ENCODE results near the gene RNGTT.
"Not testable (repeated sequence)": the region's sequence is repeated elsewhere in the genome, so short reads cannot be mapped to it uniquely, and the experiment has no call there.

The RNGTT gene
- total RNA-seq, result 24.8 to 62.1 (median 46.5) reads per million in 18 experiments

GRCh38 chr6:88963139-88964090 is at the start of gene RNGTT:
Gene RNGTT (minus strand): TSS chr6:88963618. CDS start chr6:88963409, 209 bp downstream.
- peak; percentile 98 to 99 for DNase-seq

GRCh38 chr6:89011436-89011835 is 48.0 kb upstream of the RNGTT start:
- no peak for DNase-seq

GRCh38 chr6:89010825-89011224 is 47.4 kb upstream of the RNGTT start:
- DNase-seq, result no peak

GRCh38 chr6:89009624-89010059 is 46.2 kb upstream of the RNGTT start:
- peak; percentile 81 to 90 for DNase-seq

- DNase-seq, result no peak
Observed at GRCh38 chr6:89008815-89009374, 45.5 kb upstream of the RNGTT start.

GRCh38 chr6:89008001-89008814 is 44.8 kb upstream of the RNGTT start:
- peak; percentile 14 to 21 for DNase-seq

- peak; percentile 29 to 41 for DNase-seq
Observed at GRCh38 chr6:89007209-89008000, 44.0 kb upstream of the RNGTT start.

DNA sequence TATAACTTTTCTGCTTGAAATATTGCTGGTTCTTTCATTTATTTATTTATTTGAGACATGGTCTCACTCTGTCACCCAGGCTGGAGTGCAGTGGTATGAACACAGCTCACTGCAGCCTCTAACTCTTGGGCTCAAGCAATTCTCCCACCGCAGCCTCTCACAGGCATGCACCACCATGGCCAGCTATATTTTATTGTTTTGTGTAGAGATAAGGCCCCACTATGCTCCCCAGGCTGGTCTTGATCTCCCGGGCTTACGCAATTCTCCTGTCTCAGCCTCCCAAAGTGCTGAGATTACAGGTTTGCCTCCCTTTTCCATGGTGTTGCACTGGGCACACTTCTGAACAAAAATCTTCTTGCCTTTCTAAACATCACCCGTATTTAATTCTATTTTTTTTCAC is 39.1 kb upstream of the RNGTT start:
- no peak for DNase-seq

DNA sequence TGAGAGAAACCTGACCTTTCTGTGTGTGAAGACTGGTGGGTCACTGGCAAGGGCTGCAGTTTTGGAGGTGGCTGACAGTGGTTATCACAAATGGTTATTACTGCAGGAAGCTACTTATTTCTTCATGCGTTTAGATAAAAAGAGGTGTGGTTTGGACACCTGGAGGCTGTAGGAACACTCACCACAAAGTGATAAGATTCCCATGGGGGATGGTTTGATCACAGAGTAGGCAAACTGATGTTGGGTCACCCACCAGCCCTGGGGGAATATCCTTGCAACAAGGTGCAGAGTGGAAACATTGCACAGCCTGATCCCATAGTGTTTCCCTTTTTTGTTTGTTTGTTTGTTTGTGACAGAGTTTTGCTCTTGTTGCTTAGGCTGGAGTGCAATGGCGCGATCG is 33.9 kb upstream of the RNGTT start:
- DNase-seq, result no peak

DNA sequence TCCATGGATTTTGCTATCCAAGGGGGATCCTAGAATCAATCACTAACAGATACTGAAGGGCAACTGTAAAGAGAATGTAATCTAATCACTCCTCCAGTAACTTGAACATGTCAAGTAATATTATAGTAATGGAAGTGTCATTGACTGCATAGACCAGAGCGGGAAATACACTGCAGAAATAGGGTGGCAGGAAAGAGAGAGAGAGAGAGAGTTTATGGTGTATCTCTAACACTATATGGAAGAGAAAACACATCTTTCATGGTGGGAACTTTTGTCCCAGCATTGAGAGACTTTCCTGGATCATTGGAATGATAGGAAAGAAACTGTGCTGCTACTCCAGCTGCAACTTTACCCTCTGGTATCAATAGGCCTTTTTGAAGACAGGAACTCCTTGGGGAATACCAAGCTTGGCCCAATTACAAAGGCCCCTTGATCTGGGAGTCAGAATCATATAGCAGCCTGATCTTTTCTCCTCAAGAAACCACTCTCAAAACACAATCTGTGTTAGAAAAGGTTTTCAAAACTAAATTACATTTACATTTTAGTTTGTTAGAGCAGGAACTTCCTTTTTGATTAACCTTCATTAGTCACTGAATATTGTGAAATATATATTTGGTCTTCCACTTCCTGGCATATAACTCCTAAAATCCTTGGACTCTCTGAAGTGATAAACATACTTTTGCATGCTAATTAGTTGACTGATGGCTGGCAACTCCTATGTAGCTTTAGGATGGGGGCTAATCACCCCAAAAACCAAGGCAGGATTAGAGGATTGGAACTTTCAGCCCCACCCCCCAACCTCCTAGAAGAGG is 29.5 kb upstream of the RNGTT start:
- peak in 1 of 2 donors; percentile 47 for DNase-seq

- DNase-seq, result no peak
Observed at GRCh38 chr6:88989215-88989614, 25.8 kb upstream of the RNGTT start.

DNA sequence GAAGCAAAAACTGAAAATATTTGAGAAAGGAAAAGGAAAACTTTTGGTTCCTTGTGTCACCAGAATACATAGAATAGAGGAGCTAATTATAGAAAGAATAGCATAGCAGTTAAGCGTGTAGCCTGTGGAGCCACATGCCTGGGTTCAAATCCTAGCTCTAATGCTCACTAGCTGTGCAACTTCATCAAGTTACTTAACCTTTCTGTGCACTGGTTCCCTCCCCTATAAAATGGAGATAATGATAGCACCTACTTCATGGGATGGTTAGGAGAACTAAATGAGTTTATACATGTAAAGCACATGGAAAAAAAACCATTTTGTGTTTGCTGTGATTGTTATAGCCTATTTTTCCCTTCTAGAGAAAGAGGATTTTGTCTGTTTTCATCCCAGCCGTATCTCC is 24.5 kb upstream of the RNGTT start:
- no peak for DNase-seq

GRCh38 chr6:88985901-88986300 is 22.5 kb upstream of the RNGTT start:
- no peak for DNase-seq

- DNase-seq, result no peak
Observed at GRCh38 chr6:88984606-88985005, 21.2 kb upstream of the RNGTT start.

DNA sequence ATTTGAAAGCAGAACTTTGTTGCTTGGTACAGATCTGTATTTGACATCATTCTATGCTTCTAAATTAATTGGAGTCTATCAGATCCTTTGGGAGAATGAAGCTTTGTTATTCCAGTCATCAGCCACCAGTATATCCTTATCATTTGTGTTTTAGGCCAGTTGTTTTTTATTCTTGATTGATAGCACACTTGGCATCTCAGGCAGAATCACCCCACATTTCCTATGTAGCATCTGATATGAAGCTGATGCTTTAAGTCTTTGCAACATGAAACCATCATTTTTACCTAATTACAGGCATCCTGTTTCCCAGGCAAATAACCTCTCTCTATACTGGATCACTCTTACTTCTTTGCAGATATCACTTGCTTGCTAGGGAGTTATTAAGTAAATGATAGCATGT is 20.7 kb upstream of the RNGTT start:
- no peak for DNase-seq

GRCh38 chr6:88983532-88983931 is 20.1 kb upstream of the RNGTT start:
- peak; percentile 40 to 53 for DNase-seq

- DNase-seq, result not testable (repeated sequence)
Observed at GRCh38 chr6:88983129-88983528, 19.7 kb upstream of the RNGTT start.

GRCh38 chr6:88982720-88983119 is 19.3 kb upstream of the RNGTT start:
- peak; percentile 64 to 79 for DNase-seq

DNA sequence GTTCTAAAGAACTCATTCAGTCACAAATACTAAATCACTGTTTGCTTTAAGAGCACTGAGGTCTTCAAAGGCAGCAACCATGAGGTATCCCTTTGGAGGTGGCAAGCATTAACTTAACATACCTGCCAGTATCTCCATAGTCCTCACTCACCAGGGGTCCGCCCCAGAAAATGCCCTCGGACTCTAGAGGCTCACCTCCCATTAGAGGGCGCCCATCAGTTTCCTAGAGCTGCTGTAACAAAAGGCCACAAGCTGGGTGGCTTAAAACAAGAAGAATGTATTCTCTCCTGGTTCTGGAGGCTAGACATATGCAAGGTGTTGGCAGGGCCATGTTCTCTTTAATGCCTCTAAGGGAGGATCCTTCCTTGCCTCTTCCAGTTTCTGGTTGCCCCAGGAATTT is 12.0 kb upstream of the RNGTT start:
- DNase-seq, result no peak

- no peak for DNase-seq
Observed at GRCh38 chr6:88972504-88973423, 9.3 kb upstream of the RNGTT start.
